Peyer's patch (tissue), 4 donors: ENCODE measurements around the gene JDP2. TPM values are rescaled to one million over a fixed set of nuclear protein-coding genes. Genes with fewer than 3 reads are reported as not detected.
A peak's percentile ranks its signal among the peaks of the same experiment; 100 is the strongest.

Source experiments
- DNase-seq, 3 donors: peaks; one replicate each; pipeline ENCODE4 v3.0.0-alpha.2; 2017 to 2019
- H3K27ac ChIP-seq, 4 donors: fragments of 200-600 bp; sonication (generic); one replicate each; pipeline ENCODE4 v1.5.1; 2016 to 2019
- H3K27me3 ChIP-seq, 2 donors: fragments of 200-600 bp; sonication (generic); one replicate each; pipeline ENCODE4 v1.5.1; 2019
- H3K36me3 ChIP-seq, 3 donors: fragments of 200-600 bp; sonication (generic); one replicate each; pipeline ENCODE4 v1.5.1; 2016 to 2019
- H3K4me1 ChIP-seq, 4 donors: fragments of 200-600 bp; sonication (generic); one replicate each; pipeline ENCODE4 v1.5.1; 2016 to 2019
- H3K4me3 ChIP-seq, 4 donors: fragments of 200-600 bp; sonication (generic); 1 replicate in 3 of 4; 2 replicates in 1 of 4; pipeline ENCODE4 v1.5.1; 2016 to 2019; ENCODE audit warnings: mild to moderate bottlenecking in 1 of 4
- H3K9me3 ChIP-seq, 4 donors: fragments of 200-600 bp; sonication (generic); one replicate each; pipeline ENCODE4 v1.5.1; 2016 to 2019; ENCODE audit warnings: mild to moderate bottlenecking in 1 of 4
- POLR2A ChIP-seq, 2 donors: fragments of 450-650 bp; IDR thresholded peaks; one replicate each; pipeline ENCODE4 v1.5.1; 2017; ENCODE audit warnings: antibody characterized with exemption in 2 of 2, mild to moderate bottlenecking in 2 of 2, moderate library complexity in 2 of 2
- total RNA-seq, 4 donors: library from RNA; depleted of rRNA; stranded (reverse); fragments of >200 nt; gene quantifications; one replicate each; pipeline ENCODE4 v1.1.0, GENCODE V29; 2016
- TF ChIP-seq, protein P1 (sequence below), 6 experiments: fragments of 450-650 bp in 4 of 6; fragments of 200-600 bp in 2 of 6; sonication (generic) in 1 of 6; IDR thresholded peaks; one replicate each; pipeline ENCODE4 v1.5.1; 2017 to 2019; ENCODE audit warnings: antibody characterized with exemption in 6 of 6, mild to moderate bottlenecking in 3 of 6, moderate library complexity in 1 of 6

The JDP2 gene
- total RNA-seq, 4 donors from 2014 or later, result 56.7 to 111 (median 67.2) TPM

DNA sequence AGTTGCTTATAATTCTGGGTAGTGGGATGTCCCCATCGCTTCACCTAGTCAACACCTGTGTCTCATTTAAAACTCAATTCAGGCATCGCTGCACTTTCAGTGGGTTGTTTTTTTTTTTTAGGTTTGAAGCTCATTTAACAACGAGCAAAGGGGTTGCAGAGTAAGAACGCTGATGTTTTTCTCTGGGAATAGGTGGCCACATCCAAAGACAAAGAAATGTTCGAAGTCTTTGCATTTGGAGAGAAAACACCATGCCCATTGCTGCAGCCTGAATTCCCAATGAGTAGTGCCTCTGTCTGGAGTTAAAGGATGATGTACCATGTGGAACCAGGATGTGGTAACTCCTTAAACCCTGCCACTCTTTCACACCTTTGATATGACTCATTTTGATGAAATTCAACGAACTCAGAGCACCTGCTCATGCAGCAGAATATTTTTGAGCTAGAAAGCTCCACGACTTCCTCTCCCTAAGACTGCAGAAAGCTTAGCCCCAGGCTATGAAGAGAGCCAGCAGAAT, 59.4 kb downstream of the JDP2 start:
- Histone ChIP-seq H3K27me3 (no peaks in the 10 kb centered on the region), H3K27ac (no peak overlapping the region), H3K36me3 (no peaks in the 10 kb centered on the region), H3K4me3 (no peak overlapping the region), H3K9me3 (no peaks in the 10 kb centered on the region), H3K4me1 (no peaks in the 10 kb centered on the region)
- TF ChIP-seq, protein P1, sequence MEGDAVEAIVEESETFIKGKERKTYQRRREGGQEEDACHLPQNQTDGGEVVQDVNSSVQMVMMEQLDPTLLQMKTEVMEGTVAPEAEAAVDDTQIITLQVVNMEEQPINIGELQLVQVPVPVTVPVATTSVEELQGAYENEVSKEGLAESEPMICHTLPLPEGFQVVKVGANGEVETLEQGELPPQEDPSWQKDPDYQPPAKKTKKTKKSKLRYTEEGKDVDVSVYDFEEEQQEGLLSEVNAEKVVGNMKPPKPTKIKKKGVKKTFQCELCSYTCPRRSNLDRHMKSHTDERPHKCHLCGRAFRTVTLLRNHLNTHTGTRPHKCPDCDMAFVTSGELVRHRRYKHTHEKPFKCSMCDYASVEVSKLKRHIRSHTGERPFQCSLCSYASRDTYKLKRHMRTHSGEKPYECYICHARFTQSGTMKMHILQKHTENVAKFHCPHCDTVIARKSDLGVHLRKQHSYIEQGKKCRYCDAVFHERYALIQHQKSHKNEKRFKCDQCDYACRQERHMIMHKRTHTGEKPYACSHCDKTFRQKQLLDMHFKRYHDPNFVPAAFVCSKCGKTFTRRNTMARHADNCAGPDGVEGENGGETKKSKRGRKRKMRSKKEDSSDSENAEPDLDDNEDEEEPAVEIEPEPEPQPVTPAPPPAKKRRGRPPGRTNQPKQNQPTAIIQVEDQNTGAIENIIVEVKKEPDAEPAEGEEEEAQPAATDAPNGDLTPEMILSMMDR (IDR thresholded peaks at IDR 0.05), result no peak
- no peak for TF ChIP-seq POLR2A (IDR thresholded peaks at IDR 0.05)
- DNase-seq, result no peak

DNA sequence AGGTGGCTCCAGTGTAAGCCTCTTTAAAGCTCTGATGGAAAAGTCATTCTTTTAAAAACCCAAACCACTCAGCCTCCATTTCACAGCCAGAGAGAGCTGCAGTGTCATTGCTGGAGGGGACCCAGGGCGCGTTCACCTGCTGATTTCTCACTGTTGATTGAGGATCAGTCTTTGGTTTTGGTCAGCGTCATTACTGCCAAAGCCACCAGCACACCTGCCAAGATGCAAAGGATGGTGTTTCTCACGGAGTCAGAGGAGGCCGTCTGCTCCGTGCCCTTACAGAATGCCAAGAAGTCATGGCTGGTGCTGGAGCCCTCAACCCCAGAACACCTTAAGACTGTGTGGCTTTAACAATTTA, 61.6 kb downstream of the JDP2 start:
- no peaks in the 10 kb centered on the region for H3K4me1 ChIP-seq
- H3K27me3 ChIP-seq, result no peaks in the 10 kb centered on the region
- no peak overlapping the region for H3K27ac ChIP-seq
- peak overlapping the region in 1 of 4 donors; percentile 29 for H3K4me3 ChIP-seq
- H3K36me3 ChIP-seq, result no peaks in the 10 kb centered on the region
- TF ChIP-seq, protein P1 (IDR thresholded peaks at IDR 0.05), result no peak
- TF ChIP-seq POLR2A (IDR thresholded peaks at IDR 0.05), result no peak
- no peaks in the 10 kb centered on the region for H3K9me3 ChIP-seq
- no peak for DNase-seq

DNA sequence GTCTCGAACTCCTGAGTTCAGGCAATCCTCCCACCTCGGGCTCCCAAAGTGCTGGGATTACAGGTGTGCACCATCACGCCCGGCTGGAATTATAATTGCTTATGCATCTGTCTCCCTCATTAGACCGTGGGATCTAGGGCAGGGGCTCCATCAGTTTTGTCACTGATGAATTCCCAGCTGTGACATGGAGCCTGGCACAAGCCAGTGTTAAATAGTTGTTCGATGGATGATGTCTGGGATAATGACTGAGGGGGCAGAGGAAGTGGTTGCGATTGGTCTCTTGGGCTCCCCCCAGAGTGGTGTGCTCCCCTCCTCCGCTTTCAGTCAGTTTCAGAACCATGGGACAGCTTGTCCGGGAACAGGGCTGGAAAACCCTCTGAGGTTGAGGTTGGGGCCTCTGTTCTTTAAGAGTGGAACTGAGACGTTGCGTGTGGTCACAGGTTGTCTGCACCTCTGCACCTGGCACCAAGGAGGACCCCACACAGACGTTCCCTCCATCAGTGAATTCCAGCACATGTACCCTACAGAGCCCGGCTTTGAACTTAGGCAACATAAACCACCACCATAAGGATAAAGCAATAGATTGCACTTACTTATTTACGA, 63.7 kb downstream of the JDP2 start:
- Histone ChIP-seq H3K36me3 (no peaks in the 10 kb centered on the region), H3K9me3 (no peaks in the 10 kb centered on the region), H3K27ac (no peak overlapping the region), H3K4me1 (no peaks in the 10 kb centered on the region), H3K4me3 (no peak overlapping the region), H3K27me3 (no peaks in the 10 kb centered on the region)
- no peak for DNase-seq
- TF ChIP-seq, protein P1 (IDR thresholded peaks at IDR 0.05), result no peak
- TF ChIP-seq POLR2A (IDR thresholded peaks at IDR 0.05), result no peak

GRCh38 chr14:75492832-75493591, 65.2 kb downstream of the JDP2 start:
- Histone ChIP-seq H3K4me3 (no peak overlapping the region), H3K36me3 (no peaks in the 10 kb centered on the region), H3K9me3 (no peaks in the 10 kb centered on the region), H3K27me3 (no peaks in the 10 kb centered on the region), H3K4me1 (no peaks in the 10 kb centered on the region), H3K27ac (no peak overlapping the region)
- no peak for DNase-seq
- TF ChIP-seq, protein P1 (IDR thresholded peaks at IDR 0.05), result no peak
- TF ChIP-seq POLR2A (IDR thresholded peaks at IDR 0.05), result no peak

DNA sequence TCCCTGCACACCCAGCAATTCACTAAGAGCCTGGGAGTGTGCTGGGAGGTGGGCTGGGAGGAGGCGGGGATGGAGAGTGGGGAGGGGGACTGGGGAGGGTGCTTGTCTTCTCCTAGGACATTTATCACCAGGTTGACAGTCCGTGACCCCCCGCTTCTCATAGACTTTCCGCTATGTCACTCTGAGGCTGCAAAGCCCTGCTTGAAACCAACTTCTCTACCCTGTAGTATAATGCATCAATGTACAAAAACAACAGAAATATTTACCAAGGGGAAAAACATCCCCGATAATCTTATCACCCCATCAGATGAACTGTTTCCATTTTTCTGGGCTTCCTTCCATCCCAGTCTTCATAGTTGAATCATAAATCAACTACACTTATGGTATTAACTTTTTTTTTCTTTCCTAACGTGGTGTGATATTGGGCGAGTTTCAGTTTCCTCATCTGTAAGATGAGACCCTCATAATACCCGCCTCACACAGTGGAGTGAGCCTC, 65.8 kb downstream of the JDP2 start:
- Histone ChIP-seq H3K4me1 (no peaks in the 10 kb centered on the region), H3K4me3 (no peak overlapping the region), H3K27ac (no peak overlapping the region), H3K36me3 (no peaks in the 10 kb centered on the region), H3K9me3 (no peaks in the 10 kb centered on the region), H3K27me3 (no peaks in the 10 kb centered on the region)
- DNase-seq, result no peak
- TF ChIP-seq, protein P1 (IDR thresholded peaks at IDR 0.05), result no peak
- TF ChIP-seq POLR2A (IDR thresholded peaks at IDR 0.05), result no peak
